Putamen (tissue), 1 donor: Measurements from ENCODE around the gene HTRA3.

Experiments used
- DNase-seq: peaks from one replicate; pipeline ENCODE4 v3.0.0-alpha.2; 2016; ENCODE audit warnings: low spot score

Gene HTRA3

GRCh38 chr4:8247047-8247930 is 22.3 kb upstream of the HTRA3 start:
- DNase-seq, result no peak

DNA sequence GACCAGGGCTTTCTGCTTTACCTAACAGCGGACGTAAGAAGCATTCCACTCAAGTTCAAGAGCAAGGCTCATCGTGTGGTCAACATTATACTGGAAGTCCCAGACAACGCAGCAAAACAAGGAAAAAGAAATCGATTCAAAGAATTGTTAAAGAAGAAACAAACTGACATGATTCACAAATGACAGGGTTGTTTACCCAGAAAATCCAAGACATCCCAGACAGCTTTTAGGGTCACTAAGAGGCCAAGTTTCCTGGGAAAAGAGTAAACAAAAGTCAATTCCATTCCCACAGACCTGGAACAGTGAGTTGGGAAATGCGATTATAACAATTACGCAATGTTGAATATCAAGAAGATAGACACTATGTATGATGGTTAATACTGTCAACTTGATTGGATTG is 21.5 kb upstream of the HTRA3 start:
- no peak for DNase-seq

GRCh38 chr4:8250227-8250626 is 19.3 kb upstream of the HTRA3 start:
- no peak for DNase-seq

DNA sequence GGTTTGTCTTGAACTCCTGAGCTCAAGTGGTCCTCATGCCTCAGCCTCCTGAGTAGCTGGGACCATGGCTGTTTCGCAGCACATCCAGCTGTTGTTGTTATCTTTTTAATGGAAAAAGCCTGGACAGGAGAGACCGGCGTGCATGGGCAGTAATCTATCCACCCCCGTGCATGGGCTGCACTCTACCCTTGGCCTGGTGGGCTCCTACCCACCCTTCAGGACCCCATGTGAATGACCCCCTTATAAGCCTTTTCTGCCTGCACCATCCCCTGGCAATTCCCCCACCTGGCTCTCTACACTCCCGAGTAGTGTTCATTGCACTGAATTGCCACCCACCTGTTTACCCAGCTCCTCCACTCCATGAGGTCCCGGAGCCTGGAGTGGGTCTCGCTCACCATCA is 18.9 kb upstream of the HTRA3 start:
- DNase-seq, result no peak

DNA sequence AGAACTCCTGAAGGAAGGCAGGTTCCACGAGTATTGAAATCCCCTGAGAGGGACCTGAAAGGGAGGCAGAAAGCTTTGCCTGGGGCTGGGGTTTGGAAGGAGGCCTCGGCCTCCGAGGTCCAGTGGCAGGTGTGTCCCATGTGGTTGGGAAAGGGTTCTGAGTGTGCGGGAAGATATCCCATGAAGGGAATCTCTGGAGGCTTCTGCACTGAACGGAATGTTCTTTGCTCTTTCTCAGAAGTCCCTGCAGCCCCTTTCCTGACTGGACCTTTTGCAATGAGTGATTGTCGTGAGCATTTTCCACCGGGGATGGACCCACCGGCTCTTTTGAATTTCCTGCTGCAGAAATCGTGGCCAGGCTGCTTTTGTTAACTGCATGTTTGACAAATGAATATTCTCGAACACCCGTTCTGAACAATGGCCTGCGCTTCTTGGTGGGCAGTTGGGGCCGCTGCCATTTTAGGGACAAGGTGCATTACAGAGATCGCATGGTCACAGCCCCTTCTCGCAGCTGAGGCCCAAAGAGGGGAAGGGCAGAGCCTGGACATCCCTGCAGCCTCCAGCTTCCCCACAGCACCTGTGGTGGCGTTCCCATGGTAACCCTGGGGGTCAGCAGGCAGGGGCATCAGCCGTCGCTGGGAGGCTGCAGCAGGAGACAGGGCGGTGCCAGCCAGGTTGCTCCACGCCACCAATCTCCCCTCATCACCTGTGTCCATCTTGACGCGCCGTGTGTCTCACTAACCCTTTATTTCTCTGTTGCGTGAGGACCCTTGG is 18.3 kb upstream of the HTRA3 start:
- no peak for DNase-seq

DNA sequence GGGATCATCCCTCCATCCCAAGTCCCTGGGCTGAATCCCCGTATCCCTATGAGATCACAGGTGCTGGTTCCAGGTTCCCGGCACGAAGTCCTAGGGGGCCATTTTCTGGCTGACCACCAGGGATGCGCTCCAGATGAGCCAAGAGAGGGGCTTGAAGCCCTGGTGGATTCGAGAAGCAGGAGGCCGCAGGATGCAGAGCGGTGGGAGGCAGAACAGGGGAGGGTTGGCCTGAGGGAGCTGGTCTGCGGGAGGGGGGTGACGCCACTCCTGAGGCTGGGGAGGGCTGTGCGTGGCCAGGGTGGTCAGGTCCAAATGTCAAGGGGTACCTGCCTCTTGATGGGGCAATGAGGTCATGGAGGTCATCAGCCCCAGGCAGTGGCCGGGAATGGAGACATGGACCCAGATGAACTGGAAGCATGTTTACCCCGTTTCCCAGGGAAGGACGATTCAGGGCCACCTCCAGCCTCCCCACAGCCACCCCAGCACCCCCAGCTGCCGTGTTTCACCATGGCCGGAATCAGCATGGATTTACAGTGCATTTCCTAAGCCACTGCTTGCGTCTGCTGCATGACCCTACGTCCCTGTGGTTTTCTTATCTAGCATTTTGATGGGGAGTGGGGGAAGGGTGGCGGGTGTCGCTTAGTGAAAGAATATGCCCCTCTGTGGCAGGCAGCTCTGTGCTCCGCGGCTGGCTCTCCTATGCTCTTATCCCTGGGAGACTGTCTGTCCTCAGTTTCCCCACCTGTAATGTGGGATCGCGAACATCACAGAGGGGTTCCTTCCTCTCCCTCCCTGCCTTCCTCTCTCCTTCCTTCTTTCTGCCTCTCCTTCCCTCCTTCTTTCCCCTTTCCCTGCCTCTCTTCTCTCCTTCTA is 17.0 kb upstream of the HTRA3 start:
- DNase-seq, result no peak

GRCh38 chr4:8254076-8254475 is 15.5 kb upstream of the HTRA3 start:
- no peak for DNase-seq

DNA sequence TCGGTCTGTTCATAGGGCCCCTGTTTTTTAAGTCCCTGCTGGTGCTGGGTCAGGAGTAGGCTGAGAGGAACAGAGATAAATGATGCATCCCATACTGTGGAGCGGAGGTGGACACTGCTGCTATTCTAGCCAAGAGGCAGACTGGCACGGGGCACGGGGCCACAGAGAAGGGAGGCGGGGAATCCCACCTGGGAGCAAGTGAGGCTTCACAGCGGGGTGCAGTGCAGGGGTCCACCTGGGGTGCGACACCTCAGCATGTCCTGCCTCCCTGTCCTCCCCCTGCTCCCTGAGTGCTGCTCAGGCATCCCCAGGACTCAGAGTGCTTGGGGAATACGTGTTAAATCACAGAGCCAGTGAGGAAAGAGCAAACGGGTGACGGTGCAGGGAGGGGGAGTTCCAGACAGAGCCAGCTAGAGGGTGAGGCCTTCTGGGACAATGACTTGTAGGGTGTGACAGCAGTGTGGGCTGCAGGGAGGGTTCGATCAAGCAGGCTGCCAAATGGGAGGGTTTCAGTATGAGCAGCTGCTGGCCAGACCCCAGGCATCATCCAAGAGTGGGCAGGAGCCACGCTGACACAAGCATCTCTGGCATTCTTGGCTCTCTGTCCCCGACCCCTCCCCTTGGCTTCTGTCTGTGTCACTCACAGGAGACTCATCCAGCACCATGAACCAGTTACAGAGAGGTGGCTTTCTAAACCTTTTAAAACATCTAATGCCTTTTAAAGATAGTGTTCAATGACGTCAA is 13.7 kb upstream of the HTRA3 start:
- no peak for DNase-seq

DNA sequence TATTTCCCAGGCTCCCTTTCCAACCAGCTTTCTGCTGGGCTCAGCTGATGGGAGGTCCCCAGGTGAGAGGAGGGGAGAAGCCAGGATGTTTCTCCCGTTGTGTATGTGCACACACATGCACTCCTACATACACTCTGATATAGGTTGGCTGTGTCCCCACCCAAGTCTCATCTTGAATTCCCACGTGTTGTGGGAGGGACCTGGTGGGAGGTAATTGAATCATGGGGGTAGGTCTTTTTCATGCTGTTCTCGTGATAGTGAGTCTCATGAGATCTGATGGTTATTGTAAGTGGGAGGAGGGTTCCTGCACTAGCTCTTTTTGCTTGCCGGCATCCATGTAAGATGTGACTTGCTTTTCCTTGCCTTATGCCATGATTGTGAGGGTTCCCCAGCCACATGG is 11.7 kb upstream of the HTRA3 start:
- DNase-seq, result no peak

DNA sequence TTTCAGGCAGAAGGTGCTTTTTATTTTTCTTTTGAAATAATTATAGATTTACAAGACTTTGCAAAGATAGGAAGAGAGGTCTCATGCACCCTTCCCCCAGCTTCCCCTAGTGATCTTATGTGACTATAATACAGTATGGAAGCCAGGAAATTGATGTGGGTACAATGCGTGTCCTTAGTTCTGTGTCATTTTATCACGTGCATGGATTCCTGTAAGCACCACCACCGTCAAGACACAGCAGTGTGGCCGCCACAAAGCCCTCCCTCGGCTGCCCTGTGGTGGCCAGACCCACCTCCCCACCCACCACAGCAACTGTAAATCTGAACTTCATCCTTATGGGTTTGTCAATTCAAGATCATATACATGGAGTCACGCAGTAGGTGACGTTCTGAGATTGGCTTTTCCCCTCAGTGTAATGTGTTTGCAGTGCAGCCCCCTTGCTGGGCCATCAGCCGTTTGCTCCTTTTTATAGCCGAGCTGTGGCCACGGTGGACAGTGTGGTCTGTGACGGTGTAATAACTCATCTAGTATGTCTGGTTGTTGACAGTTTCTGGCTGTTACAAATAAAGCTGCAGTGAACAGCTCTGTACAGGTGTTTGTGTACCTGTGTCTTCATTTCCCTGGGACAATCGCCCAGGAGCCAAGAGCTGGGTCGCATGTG is 10.9 kb upstream of the HTRA3 start:
- no peak for DNase-seq

DNA sequence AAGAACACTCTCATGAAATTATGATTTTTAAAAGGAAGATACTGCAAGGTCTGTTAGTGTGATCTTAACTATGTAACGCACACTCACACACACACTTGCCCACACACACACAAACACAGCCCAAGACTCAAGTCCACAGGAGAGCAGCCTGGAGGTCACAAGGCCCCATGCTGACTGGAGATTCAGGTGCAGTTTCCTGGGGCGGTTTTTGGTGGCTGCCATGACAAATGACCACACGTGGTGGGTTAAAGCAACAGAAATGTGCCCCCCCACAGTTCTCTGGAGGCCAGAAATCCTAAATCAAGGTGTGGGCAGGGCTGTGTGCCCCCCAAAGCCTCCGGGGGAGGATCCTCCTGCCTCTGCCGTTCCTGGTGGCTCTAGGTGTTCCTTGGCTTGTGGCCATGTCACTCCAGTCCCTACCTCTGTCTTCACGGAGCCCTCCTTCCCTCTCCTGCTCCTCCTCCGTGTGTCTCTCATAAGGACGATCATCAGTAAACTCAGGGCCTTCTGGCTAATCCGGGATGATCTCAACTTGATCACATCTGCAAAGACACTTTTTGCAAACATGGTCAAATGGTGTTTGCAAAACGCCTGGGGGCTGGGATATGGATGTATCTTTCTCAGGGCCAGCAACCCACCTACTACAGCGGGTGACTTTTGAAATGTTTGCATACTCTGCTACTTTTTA is 9.7 kb upstream of the HTRA3 start:
- no peak for DNase-seq

DNA sequence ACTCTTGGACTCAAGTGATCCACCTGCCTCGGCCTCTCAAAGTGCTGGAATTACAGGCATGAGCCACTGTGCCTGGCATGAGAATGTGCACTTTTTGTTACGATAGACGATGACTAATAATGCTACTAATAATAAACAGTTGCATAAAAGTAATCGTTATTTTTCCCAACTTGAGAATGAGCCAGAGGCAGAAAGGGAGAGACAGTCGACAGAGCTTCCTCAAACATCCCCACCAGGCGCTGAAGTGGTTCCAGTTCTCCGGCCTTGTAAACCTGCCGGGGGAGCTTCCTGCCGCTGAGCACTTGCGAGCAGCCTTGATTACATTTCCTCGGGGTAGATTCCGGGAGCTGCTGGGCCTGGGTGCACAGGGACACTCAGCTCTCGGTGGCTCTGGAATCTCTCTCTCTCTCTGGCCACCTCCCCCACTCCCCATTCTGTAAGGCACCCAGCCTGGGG is 8.9 kb upstream of the HTRA3 start:
- no peak for DNase-seq

DNA sequence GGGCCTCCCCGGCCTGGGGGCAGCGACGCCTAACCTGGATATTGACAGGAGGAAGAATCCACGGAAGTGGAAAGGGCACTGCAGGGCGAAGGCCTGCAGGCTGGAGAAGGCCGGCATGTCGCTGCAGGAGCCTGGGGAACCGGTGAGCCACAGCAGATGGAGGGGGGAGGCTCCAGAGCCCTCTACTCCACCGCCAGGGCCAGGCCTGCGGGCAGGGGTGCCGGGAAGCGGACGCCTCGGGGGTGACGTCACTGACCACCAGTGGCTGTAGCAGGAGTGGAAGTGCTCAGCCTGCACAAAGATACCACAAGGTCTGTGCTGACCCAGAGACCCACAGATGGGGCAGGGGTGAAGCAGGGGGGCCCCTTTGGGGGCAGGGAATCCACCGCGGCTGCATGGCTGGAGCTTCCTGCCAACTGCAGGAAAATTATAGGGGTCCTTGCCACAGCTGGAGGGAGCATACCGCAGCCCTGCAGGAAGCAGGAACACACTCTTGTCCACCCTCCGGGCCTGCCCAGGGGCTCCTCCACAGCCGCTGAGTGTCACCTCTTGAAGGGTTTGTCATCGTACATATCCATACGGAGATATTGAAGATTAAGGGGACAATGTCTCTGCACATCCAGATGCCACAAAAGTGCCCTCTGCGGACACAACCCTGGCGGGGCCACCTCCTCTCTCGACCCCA is 7.6 kb upstream of the HTRA3 start:
- DNase-seq, result no peak

GRCh38 chr4:8262637-8263322 is 6.8 kb upstream of the HTRA3 start:
- DNase-seq, result no peak

DNA sequence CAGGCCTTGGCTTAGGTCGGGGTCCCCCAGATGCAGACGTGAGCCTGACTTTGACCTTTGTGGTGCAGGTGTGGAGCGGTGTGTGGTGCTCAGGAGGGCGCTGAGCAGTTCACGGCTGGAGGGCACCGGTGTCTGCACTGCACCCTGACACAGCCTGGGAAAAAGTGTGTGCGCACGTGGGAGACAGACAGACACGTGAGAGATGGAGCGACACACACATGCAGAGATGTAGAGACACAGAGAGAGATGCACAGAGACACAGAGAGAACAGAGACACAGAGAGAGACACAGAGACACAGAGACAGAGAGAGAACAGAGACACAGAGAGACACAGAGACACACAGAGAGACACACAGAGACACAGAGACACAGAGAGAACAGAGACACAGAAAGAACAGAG is 6.2 kb upstream of the HTRA3 start:
- DNase-seq, result no peak

- DNase-seq, result no peak
Observed at GRCh38 chr4:8264106-8264505, 5.4 kb upstream of the HTRA3 start.

GRCh38 chr4:8265171-8265929 is 4.2 kb upstream of the HTRA3 start:
- DNase-seq, result no peak

DNA sequence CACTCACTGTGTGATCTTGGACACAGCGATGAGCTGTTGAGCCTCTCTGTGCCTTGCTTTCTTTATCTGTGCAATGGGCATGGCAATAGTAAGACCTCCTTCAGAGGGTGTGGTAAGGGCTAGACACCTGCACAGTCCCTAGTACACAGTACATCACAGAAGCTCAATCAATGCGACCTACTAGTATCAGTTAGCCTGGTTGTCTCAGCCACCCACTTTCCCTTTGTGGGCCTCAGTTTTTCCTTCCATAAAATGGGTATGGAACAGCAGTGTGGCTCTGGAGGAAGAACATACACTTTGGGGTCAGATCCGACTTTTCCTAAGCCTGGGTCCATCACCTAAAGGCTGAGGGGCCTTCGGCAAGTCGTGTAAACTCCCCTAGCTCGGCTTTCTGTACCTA is 3.5 kb upstream of the HTRA3 start:
- DNase-seq, result no peak

- DNase-seq, result no peak
Observed at GRCh38 chr4:8266508-8266907, 3.0 kb upstream of the HTRA3 start.
